ENCODE results near the gene NPTX1.

Gene NPTX1

GRCh38 chr17:80477647-80478478 lies 1.5 kb upstream of the NPTX1 start:
- no peak for DNase-seq

DNA sequence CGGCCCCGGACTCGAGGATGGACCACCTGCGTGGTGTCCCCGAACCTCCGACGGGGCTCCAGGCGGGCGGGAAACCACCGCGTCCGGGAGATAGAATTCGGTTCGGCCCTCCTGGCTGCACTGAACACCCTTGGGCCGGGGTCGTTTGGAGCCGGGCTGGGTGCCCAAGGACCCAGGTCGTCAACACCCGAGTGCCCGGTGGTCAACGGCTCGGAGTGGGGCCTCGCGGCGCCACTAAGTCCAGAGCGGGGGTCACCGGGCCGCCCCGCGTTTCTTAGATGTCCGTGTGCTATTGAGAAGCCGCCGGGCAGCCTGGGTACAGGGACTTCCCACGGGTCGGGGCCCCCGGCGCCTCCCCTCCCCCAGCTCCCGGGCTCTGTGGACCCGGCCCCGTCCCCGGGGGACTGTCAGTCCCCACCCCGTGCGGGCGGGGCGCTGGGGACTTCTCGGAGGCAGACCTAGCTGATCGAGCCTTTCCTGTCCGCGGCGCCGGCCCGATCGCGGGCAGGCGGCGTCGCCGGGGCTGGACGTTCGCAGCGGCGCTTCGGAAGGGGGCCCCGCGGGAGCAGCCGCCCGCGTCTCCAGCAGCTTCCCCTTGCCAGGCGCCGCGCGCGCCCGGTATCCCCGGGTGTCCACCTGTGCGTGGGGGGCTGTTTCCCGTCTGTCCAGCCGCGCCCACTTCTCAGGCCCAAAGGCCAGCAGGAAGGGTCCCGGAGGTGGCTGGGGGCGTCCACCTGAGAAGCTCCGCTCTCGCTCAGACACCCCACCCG lies 655 bp upstream of the NPTX1 start:
- no peak for DNase-seq

GRCh38 chr17:80474961-80475909 lies 1.2 kb downstream of the NPTX1 start:
- no peak for DNase-seq

- no peak for DNase-seq
Observed at GRCh38 chr17:80474231-80474960, 2.0 kb downstream of the NPTX1 start.

DNA sequence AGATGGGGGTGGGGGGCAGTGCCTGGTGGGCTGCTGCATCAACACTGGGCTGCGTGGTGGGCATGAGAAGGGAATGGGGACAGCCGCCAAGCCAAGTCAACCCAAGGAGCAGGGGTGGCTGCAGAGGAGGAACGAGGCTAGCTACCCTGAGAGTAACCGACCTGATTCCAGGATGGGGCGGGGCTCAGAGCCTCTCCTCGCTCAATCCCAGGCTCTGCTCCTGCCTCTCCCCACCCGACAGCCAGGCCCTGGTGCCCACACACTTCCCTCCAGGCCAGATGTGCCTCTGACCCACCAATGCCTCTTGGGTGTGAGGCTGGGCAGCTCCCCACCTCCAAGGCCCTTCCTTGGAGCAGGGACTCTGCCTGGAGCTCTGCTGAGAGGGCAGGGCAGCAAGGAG lies 2.7 kb downstream of the NPTX1 start:
- DNase-seq, result no peak

DNA sequence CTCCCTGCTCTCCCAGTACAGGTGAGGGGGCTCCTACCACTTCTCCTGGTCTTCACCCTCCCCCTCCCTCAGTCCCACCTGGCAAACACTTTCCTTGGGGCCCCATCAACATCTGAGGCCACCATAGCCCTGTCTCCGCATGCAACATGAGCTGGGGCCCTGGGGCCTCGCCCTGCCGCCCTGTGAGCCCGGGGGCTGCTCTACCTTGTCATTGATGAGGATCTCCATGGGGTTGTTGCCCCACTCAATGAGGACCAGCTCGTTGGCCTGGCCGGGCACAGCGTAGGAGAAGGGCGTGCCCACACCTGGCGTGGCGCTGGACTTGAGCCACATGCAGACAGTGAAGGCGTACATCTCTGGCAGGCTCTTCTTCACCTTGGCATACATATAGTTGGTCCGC lies 3.4 kb downstream of the NPTX1 start:
- DNase-seq, result no peak

- no peak for DNase-seq
Observed at GRCh38 chr17:80471922-80472321, 4.5 kb downstream of the NPTX1 start.

DNA sequence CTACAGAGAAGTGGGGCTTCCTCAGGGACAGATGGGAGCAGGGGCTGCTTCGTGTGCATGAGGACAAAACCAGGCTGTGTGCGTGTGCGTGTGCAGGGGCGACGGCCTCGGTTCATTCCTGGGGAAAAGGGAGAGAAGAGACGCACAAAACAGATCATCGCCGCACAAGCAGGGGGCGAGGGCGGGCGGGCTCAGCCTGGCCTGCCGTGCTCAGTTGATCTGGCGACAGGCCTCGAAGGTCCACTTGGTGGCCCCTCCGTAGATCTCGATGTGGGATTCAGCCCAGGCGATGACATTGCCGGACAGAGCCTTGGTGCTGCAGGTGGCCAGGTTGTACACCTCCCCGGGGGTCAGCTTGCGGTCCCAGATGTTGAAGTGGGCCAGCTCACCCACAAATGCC lies 5.8 kb downstream of the NPTX1 start:
- DNase-seq, result no peak

GRCh38 chr17:80469667-80470066 lies 6.7 kb downstream of the NPTX1 start:
- no peak for DNase-seq

- no peak for DNase-seq
Observed at GRCh38 chr17:80468781-80469493, 7.5 kb downstream of the NPTX1 start.

GRCh38 chr17:80468242-80468641 lies 8.2 kb downstream of the NPTX1 start:
- no peak for DNase-seq

GRCh38 chr17:80466188-80466705 lies 10.2 kb downstream of the NPTX1 start:
- no peak for DNase-seq

DNA sequence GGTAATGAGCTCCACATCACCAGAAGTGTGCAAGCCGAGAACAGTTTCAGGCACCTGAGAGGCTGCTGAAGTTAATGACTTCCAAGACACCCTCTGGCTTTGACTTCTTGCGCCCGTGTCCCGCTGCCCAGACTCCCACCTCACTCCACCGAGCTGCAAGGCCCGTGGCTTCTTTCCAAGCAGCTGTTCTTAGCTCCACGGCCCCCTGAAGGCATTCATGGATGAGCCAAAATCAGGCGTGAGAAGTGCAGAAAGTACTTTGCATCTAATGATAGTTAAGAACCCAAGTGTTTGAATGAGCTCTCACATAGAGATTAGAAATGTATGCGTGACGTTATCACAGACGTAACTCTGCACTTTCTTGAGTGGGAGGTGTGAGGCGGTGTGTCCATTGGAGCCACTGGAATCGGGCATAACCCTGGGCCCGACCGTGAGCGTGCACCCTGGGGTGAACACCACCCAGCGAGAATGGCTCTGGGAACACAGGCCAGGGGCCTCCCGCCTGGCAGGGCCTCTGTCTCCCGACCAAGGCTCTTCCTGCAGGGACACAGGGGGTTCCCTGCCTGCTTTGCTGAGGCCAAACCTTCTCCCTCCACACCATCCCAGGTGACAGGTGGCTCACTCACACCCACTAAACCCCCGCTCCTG lies 11.0 kb downstream of the NPTX1 start:
- no peak for DNase-seq

DNA sequence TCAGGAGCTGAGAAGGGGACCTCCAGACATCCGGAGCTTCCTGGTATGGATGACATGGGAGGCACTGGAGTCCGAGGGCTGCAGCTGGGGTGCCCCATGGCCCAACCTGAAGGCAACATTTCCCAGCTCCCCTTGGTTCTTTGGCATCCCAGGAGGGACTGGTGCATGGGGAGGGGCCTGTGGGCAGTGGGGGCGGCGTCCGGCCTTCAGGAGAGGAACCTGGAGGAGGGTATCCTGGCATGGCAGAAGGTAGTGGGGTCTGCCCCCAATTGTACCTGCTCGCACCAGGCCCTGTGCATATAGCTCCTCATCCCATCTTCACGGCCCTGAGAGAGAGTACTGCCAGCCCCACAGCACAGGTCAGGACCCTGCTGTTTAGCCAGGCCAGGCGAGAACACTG lies 11.9 kb downstream of the NPTX1 start:
- no peak for DNase-seq

DNA sequence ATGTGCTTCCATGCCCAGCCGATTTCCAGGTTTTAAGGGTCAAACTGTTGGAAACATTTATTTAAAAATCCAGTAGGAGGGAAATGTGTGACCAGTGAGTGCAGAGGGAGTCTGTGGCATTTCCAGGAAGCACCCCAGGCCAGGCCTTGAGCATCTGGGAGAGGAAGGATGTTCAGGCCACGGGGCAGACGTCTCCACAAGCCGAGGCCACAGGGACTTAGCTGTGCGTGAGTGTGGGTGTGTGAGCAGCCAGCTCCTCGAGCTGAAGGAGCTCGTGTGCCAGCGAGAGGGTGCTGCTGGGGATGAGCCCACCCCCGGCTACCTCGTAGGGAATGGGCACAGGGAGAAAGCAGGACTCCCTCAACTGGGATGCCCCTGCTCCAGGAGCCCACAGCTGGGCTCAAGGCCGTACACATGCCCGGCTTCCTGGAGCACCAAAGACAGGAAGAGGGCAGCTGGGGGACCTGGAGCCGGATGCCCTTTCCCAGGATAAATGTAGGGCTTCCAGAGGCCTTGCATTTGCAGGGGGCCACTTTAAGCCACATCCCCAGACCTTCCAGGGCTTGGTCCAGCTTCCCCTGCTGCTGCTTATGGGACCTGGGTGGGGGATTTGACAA lies 12.5 kb downstream of the NPTX1 start:
- no peak for DNase-seq

DNA sequence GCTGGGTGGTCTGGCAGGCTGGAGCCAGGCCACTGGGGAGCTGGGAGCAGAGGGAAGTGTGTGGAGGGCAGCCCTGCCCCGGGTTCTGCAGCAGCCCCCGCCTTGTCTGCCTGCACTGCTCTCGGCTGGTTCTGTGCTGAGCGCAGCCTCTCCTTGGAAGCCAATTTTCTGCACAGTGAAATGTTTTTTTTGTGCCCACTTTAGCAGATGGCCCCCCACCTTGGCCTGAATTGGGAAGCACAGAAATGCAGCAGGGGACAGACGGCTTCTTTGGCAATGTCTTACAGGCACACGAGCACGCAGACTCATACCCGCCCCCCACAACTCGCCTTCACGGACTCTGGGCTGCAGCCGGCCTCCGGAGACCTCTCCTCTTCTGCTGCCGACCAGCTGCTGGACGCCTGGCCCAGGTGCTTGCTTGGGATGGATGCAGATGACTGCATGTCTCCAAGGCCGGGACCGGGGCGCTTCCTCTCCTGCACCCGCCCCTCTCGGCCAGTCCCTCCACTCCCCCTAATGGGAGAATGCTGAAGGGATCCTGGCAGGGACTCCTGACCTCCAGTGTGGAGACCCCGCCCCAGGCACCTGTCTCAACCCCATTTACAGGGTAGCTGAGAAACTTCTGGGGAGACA lies 14.8 kb downstream of the NPTX1 start:
- DNase-seq, result no peak

- no peak for DNase-seq
Observed at GRCh38 chr17:80460429-80460834, 16.0 kb downstream of the NPTX1 start.

- DNase-seq, result no peak
Observed at GRCh38 chr17:80459234-80459633, 17.2 kb downstream of the NPTX1 start.

GRCh38 chr17:80458016-80458415 lies 18.4 kb downstream of the NPTX1 start:
- no peak for DNase-seq
